Measurements from ENCODE around the gene CERS1.

Gene CERS1

DNA sequence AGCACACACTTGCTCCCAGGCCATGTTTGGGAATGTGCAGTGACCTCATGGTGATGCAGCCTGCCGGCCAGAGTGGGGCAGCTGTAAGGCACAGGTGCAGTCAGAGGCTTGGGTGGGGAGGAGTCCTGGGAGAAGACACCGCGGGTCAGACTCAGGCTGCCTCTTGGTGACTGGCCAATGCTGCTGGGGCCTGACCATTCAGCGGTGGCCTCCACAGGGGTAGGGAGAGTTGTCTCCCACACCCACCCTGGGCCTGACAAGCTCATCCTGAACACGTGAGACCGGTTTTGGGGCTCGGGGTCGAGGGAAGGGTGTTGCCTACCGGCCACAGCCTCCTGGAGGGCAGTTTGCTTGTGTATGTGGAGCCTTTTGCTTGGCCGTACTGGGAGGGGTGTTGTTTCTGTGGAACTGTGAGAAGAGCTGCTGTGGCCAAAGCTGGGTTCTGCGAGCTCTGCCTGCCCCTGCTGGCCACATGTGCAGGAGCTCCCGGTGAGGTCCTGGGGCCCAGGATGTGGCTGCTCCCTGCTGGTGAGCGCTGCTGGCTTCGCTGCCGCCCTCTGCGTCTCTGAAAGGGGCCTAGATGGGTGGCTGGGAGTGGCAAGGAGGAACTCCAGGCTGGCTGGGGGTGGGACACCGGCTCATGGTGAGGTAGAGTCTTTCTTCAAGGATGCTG is 42.1 kb downstream of the CERS1 start:
- no peak for DNase-seq

DNA sequence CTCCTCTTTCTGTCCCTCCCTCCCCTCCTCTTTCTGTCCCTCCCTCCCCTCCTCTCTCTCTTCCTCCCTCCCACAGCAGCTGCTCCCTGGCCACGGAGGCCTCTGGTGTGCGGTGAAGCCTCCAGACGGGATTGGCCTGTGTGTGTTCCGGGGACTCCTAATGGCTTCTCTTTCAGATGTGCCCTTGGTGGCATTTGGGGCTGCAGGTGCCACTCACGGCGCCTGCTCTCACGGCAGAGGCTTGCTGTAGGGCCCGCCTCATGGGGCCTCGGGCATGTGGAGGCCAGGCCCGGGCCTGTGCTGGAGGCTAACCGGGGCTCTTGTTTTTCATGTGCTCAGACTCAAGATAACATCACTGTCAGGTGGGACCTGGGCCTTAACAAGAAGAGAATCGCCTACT is 43.3 kb downstream of the CERS1 start:
- DNase-seq: no peak

DNA sequence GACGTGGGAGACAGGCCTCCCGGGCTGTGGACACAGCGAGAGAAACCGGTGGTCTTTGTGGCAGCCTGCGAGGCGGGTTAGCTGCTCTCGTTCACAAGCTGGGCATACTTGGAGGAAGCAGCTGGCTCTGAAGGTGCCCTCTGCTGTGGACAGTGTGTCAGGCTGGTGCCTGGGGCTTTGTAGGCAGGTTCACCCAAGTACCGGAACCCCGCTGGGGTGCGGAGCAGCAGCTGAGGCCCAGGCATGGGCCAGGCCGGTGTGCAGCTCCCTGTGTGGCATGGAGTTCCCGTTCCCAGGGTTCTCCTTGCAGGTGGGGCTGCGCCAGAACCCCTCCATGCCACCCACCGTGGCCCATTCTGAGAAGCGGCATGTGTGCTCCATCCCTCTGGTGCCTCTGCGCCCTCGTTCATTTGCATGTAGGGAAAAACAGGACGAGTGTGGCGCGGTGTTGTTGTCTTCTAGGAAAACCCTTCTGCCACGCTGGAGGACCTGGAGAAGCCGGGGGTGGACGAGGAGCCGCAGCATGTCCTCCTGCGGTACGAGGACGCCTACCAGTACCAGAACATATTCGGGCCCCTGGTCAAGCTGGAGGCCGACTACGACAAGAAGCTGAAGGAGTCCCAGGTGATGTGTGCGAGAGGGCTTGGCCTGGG is 44.2 kb downstream of the CERS1 start:
- DNase-seq: no peak

DNA sequence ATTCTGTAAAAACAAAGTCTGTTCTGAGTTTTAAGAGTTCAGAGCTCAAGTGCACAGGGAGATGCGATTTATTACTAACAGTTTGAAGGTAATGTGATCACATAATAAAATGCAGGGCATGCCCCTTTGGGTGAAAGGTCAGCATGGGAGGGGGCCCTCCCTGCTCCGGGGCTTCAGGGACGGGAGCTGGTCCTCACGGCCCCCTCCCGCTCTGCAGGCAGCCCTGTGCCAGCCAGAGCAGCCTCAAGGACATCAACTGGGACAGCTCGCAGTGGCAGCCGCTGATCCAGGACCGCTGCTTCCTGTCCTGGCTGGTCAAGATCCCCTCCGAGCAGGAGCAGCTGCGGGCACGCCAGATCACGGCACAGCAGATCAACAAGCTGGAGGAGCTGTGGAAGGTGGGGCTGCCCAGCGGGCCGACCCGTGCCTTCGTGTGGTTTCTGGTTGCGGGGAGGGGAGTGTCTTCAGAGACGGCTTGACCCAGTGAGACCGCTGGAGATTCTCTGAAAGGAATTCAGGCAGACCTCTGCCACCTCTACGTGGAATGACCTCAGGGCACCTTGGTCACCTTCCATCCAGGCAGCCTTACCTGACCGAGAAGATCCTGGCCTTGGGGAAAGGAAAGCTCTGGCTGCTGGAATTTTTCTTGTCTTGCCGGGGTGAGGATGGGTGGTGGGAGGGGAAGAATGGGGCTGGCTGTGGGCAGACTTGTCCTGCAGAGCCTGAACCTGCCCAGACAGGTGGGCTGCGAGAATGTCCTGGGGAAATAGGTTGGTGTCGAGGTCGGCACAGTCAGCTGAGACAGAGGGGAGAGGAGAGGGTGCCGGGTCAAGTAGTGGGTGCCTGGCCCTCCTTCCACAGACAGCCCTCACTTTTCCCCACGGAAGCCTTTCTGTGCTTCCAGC is 45.2 kb downstream of the CERS1 start:
- DNase-seq: no peak

DNA sequence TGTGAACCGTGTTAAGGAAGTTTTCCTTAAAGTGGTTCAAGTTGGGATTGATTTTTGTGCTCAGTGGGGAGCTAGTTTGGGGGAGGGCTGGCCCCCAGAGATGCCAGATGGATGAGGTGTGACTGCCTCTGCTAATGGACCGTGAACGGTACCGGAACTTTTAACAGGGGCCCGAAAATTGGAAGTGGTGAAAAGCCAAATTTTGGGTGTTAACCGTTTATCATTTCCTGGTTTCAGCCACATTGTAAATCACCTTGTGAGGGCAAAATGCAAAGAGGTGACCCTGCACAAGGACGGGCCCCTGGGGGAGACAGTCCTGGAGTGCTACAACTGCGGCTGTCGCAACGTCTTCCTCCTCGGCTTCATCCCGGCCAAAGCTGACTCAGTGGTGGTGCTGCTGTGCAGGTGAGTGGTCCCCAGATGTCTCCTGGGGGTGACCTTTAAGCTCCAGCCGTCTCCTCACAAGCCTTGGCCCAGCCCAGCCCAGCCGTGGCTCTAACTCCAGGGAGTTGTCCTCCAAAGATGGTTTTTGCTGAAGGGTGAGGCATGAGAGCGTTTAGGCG is 46.0 kb downstream of the CERS1 start:
- no peak for DNase-seq

DNA sequence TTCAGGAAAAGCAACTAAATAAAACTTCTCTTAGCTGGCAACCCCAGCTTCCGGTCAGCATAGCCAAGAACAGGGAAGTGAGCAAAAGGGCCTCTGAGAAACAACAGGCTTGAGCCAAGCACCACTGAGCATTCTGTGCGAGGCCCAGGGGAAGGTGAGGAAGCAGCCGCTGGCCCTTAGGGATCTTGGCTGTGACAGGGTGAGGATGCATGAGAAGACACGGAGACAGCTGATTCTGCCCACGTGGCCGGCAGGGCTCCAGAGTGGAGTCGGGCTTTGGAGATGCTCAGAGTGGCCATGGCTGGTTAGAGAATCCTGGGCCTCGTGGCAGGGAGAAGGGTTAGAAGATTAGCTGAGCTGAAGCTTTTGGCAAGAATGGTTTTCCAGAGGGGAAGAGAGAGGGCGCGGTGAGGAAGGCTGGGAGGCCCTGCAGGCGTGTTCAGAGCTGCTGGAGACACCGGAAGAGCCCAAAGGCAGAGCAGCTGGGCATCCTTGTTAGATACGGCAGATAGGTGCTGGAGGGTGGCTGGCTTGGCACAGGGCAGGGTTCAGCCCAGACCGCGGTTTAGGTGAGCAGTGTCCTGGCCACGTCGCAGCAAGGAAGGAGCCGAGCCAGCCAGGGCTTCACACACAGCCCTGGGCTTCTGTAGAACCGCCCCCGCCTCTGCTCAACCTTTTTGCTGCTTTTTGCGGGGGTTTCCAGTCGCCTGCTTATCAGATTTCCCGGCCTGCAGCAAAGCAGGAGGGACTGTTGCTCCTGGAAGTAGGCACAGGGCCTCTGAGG is 46.9 kb downstream of the CERS1 start:
- no peak for DNase-seq

DNA sequence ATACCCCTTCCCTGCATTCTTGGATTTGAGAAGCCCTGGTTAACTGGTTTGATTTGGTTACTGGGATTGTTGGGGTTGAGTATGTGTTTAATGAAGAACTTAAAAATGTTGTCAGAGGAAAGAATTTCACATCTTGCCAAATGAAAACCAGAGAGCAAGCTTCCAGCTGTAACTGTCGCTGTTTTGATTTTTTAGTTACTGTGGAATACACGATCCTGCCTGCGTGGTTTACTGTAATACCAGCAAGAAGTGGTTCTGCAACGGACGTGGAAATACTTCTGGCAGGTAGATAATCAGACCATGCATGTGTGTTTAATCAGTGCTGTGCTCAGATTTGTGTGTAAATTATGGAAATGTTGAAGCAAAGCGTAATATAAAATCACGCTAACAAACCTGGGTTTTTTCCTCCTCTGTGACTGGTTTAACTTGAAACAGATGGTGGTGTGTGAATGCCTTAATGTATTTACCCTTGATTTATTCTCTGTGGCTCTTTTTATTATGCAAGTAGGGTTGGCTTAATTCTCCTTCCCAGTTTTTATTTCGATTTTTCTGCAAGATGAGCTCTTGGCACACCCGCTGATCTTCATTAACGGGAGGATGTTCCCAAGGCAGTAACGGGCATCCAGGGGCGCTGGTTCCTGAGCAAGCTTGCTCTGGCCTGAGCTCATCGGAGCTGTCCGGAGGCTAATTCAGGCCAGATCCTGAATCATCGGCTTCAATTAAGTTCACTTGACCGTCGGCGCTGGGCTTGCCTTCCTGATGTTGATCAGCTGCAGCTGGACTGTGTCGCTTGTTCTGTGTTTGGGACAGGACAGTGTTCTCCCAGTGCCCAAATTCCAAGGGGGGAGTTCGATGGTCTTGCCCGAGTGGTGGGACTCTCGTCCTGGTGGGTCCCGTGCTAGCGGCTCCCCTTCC is 48.2 kb downstream of the CERS1 start:
- no peak for DNase-seq

DNA sequence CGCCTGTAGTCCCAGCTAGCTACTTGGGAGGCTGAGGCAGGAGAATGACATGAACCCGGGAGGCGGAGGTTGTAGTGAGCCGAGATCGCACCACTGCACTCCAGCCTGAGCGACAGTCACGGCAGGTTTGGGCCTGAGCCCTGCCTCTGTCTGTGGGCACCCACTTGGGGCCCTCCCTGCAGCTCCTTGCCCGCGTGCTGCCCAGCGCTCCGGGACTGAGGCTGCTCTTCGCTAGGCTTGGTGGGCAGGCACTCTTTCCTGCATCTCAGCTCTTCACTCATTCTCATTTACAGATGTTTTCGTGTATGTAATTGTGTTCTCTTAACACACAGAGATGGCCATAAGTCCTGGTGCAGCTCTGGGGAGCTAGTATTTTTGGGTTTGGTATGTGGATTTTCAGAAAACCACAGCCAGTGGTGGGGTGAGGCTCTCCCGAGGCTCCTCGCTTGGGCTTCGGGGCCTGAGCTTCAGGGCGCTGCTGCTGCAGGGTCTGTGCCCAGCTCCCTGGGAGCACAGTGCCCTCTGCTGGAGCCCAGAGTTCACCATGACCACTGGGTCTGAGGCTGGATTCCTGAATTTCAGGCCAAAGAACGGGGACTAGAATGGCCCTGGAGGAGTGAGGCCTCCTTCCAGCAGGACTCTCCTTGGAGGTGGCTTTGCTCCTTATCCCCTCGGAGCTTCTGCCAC is 49.0 kb downstream of the CERS1 start:
- DNase-seq: peak; percentile 85

DNA sequence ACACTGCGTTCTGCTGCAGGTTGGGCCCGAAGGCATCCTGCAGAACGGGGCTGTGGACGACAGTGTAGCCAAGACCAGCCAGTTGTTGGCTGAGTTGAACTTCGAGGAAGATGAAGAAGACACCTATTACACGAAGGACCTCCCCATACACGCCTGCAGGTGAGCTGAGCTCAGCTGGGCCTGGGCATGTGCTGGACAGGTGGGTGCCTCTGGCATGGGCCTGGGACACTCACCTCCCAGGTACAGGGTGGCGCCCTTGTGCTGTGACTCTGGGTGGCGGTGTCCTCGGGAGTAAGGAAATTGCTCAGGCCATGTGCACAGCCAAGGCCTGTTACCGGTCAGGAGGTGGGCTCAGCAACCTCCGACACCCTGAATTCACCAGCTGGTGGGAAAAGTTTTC is 50.0 kb downstream of the CERS1 start:
- DNase-seq: no peak

DNA sequence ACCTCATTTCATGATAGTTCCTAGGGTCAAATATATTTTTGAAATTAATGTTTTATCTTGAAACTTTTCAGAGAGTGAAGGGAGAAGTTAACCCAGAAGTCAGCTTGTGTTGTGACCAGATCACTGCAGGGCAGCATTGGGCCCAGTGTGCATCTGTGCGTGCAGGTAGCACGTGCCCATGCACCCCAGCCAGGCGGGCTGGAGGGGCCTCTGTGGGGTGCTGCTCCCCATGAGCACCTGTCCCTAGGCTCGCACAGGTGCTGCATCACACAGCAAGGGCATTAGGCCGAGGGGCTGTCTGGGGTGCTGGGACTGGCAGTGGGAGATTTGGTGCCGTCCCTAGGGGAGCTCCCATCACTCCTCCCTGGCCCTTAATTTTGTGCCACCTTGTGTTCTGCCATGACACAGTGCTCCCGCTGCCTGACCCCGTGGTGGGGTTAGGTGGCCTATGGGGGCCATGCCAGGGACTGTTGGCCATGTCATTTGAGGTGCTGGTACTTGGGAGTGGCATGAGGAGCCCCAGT is 51.1 kb downstream of the CERS1 start:
- DNase-seq: no peak

DNA sequence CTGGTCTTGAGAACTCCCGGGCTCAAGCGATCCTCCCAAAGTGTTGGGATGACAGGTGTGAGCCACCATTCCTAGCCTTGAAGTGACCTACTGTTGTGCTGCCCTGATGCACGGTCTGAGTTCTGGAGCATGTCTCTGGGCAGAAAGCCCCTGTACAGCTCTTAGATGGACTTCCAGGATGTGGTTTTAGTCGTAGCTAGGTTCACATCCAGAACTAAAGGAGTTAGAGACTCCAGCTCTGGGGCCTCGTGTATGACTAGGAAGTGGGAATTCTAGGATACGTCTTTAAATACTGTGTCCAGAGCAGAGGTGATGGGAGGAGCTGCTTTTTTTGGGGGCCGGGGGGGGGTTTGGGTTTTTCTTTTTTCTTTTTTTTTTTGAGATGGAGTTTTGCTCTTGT is 52.0 kb downstream of the CERS1 start:
- DNase-seq: no peak

DNA sequence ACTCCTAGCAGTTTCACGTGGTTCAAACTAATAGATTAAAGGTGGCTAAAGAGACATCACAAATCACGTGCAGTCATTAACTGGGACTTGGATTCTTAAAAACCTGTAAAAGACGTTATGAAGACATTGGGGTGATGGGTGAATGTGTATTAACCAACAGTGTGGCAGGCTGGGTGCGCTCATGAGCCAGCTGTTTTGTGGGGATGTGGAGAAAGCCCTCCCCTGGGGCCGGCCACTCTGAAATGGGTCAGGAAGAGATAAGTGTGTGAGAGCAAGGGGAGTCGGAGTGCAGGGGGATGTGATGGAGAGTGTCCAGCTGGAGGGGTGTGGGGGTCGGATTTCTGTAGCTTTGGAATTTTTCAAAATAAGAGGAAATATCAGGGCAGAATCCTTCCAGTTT is 53.8 kb downstream of the CERS1 start:
- DNase-seq: no peak

DNA sequence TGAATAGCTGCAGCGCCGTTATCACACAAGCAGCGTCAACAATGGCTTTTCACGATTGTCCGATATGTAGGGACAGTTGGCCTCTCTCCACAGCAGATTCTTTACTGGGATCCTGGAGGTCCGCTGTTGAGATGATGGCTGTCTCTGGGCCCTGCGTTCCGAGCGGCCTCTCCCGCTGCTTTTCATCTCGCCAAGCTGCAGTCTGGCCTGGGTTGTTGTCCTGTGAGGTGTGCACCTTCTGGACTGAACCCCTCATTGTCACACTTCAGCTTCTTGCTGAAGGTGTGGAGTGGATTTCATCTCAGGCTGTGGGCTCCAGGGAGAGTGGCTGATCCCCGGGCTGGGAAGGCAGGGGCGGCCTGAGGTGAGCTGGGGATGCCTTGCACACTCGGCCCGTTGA is 54.6 kb downstream of the CERS1 start:
- DNase-seq: no peak

DNA sequence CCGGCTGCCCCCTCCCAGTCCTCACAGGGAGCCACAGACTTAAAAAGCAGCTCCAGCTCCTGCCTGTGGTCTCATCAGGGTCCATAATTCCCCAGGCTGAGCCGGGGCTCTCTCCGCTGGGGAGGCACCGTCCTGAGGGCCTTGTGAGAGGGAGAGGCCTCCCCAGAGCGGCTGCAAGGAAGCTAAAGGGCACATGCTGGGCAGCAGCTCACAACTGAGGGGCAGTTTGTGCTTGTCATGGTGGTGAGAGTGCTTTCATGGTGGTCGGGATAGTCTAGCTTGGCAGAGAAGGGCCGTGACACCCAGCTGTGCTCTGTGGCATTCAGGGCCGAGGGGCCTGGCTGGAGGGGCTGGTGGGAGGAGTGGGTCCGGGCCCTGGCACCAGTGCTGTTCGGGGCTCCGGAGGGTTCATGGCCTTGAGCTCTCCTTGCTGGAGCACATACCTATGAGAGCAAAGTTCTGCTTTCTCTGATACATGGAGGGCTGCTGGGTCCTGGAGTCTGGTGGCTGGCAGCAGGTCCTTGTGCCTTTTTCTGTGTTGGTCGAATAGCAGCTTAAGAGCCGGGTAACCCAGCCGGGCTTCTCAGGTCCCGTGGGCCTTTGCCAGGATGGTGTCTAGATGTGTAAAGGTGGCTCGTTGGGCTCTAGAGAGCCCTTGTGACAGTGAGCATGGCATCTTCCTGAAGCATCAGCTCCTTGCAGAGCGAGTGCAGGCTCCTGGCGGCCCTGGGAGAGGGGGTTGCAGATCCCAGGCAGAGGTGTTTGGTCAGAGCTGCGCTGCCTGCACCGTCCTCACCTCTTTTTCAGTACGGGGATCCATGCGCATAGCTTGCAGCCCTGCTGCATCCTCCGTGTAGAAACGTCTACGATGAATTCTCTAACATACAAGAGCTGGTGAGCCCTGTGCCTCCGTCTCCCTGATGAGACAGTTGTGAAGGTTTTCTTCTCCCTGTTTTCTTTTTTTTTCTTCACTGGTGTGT is 55.4 kb downstream of the CERS1 start:
- DNase-seq: no peak

DNA sequence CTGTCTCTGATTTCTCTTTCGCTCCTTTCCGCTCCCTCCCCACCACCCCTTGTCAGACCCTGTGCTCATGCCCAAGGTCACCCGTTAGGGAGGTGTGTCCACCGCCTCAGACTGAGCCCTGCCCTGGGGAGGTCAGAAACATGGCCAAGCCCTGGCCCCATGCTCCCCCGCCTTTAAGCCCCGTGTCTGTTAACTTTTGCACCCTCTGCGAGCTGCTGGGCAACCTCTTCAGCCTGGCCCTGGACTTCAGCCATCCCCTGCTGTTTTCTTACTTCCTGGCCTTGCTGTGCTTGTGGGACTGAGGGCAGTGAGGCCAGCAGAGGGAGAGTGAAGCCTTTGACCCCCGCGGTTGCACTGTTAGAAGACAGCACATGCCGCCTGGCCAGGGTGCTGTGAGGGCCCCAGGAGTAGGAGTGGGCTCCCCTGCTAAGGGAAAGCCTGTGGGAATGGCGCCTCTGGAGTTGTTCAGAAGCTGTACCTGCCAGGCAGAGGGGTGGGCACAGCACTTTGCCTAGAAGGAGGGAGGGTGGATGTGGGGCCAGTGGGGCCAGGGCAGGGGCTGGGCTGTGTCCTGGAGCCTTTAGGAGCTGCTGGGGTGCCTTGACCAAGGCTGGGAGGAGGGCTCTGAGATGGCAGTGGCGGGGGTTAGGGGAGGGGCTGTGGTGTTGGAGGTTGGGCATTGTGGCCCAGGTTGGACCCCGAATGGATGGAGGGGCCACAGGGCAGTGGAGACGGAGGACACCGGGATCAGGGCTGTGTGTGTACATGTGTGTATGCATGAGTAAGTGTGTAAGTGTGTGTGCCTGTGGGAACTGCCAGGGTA is 56.3 kb downstream of the CERS1 start:
- DNase-seq: no peak

DNA sequence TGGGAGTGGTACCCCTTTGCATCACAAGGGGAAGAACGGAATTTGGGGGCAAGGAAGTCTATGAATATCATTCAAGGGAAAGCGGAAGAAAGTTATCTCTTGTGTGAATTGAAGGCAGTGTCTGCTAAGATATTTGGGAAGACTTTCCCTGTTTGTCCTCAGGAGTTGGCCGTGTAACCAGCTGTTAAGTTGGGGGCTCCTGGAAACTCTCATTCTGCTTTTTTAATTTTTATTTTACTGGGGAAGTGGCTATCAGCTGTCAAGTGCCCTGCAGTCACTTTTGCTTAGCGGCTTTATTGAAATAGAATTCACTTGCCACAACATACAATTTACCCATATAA is 61.3 kb downstream of the CERS1 start:
- DNase-seq: no peak

DNA sequence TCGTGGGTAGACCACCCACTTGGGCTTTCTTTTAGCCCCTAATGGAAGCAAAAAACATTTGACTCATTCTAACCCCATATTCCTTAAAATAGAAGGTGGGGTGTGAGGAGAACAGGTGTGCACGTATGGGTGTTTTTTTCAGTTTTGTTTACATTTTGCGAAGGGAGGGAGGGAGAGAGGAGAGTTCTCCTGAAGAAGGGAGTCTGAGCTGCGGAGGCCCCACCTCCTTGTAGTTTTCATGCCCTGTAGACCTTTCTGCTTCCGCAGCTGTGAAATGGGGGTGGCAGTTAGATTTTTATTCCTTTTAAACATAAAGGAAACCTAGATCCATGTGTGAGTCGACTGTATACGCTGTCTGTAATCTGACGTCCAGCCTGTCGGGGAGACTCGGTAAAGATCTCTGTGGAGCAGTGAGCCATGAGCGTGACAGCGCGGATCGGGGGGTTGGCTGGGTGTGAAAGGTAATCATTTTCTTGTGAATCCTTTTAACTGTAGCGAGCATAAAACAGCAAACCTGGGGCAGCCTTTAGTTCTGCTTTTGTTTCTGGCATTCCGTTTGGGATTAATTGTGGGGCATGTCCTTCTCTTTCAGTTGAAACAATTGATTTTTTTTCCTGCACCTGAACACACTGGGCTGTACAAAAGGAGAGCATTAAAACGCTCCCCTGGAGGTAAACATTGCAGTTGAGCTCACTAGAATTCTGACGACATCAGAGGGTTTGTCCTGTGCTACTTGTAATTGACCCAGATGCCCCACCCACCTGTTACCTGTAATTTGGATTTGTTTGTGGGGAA is 61.9 kb downstream of the CERS1 start:
- DNase-seq: no peak

DNA sequence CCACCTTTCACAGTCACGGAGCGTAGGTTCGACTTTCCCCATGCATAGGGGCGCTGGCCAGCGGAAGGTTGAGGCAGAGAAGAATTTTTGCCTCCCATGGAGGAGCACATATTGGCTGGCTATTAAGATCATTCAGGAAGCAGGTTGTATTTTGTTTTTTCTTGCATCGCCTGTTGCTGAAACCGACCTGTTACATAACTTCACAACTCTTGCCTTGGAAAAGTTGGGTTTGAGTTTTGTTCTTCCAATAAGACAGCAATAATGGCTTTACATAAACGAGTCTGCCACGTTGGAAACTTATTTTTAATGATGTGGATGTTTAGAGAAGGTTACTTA is 62.8 kb downstream of the CERS1 start:
- no peak for DNase-seq
